Natural killer cell (primary cell): Measurements from ENCODE around the gene ARHGAP40. TPM values are rescaled to one million over a fixed set of nuclear protein-coding genes. Genes with fewer than 3 reads are reported as not detected.

ENCODE experiments used
- ATAC-seq, 3 donors: fragments of 150-1000 bp in 2 of 3; fragments of 200-7000 bp in 1 of 3; cut with Tn5 transposase; 1 replicate in 1 of 3; 2 replicates in 2 of 3; pipeline ENCODE4 v1.10.0; 2021; ENCODE audit warnings: mild to moderate bottlenecking in 2 of 3, moderate library complexity in 2 of 3
- DNase-seq, 2 donors: peaks; one replicate each; pipeline versions ENCODE4 v3.0.0 to v3.0.0-alpha.2; 2013 to 2021; ENCODE audit warnings: mixed read lengths in 1 of 2
- H3K27ac ChIP-seq: one replicate; pipeline ENCODE4 v1.5.1; 2013; ENCODE audit warnings: mild to moderate bottlenecking, low read length
- H3K27me3 ChIP-seq: one replicate; pipeline ENCODE4 v1.6.1; 2013; ENCODE audit warnings: low read length; ENCODE audit not compliant: control insufficient read depth, insufficient read depth
- H3K36me3 ChIP-seq: one replicate; pipeline ENCODE4 v1.6.1; 2013; ENCODE audit warnings: low read length; ENCODE audit not compliant: control insufficient read depth, insufficient read depth
- H3K4me1 ChIP-seq: one replicate; pipeline ENCODE4 v1.6.1; 2013; ENCODE audit warnings: low read length; ENCODE audit not compliant: control insufficient read depth, insufficient read depth
- H3K4me3 ChIP-seq: one replicate; pipeline ENCODE4 v1.5.1; 2013; ENCODE audit warnings: low read length
- H3K9me3 ChIP-seq: one replicate; pipeline ENCODE4 v1.6.1; 2013; ENCODE audit warnings: low read length; ENCODE audit not compliant: control insufficient read depth, insufficient read depth
- H3K27ac Mint-ChIP-seq, 2 donors: one replicate each; pipeline ENCODE4 v1.8.0; 2022; ENCODE audit warnings: mild to moderate bottlenecking in 2 of 2, mixed read lengths in 2 of 2, moderate library complexity in 1 of 2
- H3K27me3 Mint-ChIP-seq, 2 donors: one replicate each; pipeline ENCODE4 v1.8.0; 2022; ENCODE audit warnings: low read depth in 2 of 2, mixed read lengths in 2 of 2
- H3K36me3 Mint-ChIP-seq: one replicate; pipeline ENCODE4 v1.8.0; 2022; ENCODE audit warnings: mixed read lengths
- H3K4me1 Mint-ChIP-seq, 2 donors: one replicate each; pipeline ENCODE4 v1.8.0; 2022; ENCODE audit warnings: mixed read lengths in 2 of 2
- H3K4me3 Mint-ChIP-seq: one replicate; pipeline ENCODE4 v1.8.0; 2022; ENCODE audit warnings: mild to moderate bottlenecking, moderate library complexity, mixed read lengths
- H3K9me3 Mint-ChIP-seq, 2 donors: one replicate each; pipeline ENCODE4 v1.8.0; 2022; ENCODE audit warnings: mixed read lengths in 2 of 2
- WGBS: methylation state at CpG from one replicate; pipeline ENCODE4 v1.1.7; 2013; ENCODE audit warnings: missing lambda C conversion rate; ENCODE audit not compliant: insufficient coverage; 5-methylcytosine and 5-hydroxymethylcytosine counted together
- intact Hi-C: fragments of 100-400 bp; cut with micrococcal nuclease; formaldehyde crosslinking; loops from one replicate; pipeline ENCODE4 v1.14.2; 2022
- total RNA-seq, 4 donors: library from RNA; stranded (reverse); fragments of 120-200 nt in 1 of 4; gene quantifications; one replicate each; pipeline versions ENCODE4 v1.2.3 to v1.2.4, GENCODE V29; 2013 to 2022
- TF ChIP-seq, protein P1 (sequence below): fragments of 200-600 bp; IDR thresholded peaks from one replicate; pipeline ENCODE4 v1.8.0; 2022; ENCODE audit warnings: antibody characterized with exemption

Gene ARHGAP40
- total RNA-seq, 3 donors from 2014 or later (not counting 1 experiment from before 2014, with no cell fraction given): not detected

DNA sequence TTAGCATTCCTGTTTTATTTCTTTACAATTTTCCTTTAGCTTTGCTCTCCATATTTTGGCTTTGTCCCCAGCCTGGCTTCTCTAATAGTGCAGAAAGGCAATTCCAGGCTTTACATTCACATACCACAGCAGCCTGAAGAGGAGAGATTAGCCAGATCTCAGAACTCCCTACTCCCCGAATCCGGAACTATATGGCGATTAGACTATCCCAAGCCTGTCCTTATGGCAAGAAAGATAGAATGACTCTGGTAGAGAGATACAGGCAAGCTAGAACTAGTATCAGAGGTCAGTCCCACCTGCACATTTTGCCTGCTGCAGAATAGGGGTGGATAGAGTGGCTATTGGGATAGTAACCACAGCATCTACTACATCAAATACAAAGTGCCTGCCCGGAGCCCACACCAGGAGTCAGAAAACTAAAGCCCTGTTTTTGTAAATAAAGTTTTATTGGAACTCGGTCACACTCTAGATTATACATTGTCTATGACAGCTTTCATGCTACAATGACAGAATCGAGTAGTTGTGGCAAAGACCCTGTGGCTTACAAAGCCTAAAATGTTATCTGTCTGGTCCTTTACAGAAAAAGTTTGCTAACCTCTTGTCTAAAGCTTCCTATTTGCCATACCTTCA, 37.7 kb upstream of the ARHGAP40 start:
- Histone ChIP-seq H3K9me3 (no peaks in the 10 kb centered on the region), H3K27me3 (no peaks in the 10 kb centered on the region), H3K36me3 (peaks cover 75% of the 10 kb centered on the region), H3K4me1 (no peaks in the 10 kb centered on the region), H3K4me3 (no peak overlapping the region), H3K27ac (no peak overlapping the region)
- intact Hi-C loops: no loop called here
- peaks cover 18% of the 10 kb centered on the region for H3K36me3 Mint-ChIP-seq
- no peaks in the 10 kb centered on the region for H3K27me3 Mint-ChIP-seq
- H3K4me1 Mint-ChIP-seq: peaks cover 0 to 7% of the 10 kb centered on the region in 2 donors
- DNase-seq (no peak), ATAC-seq (no peak)
- TF ChIP-seq, protein P1, sequence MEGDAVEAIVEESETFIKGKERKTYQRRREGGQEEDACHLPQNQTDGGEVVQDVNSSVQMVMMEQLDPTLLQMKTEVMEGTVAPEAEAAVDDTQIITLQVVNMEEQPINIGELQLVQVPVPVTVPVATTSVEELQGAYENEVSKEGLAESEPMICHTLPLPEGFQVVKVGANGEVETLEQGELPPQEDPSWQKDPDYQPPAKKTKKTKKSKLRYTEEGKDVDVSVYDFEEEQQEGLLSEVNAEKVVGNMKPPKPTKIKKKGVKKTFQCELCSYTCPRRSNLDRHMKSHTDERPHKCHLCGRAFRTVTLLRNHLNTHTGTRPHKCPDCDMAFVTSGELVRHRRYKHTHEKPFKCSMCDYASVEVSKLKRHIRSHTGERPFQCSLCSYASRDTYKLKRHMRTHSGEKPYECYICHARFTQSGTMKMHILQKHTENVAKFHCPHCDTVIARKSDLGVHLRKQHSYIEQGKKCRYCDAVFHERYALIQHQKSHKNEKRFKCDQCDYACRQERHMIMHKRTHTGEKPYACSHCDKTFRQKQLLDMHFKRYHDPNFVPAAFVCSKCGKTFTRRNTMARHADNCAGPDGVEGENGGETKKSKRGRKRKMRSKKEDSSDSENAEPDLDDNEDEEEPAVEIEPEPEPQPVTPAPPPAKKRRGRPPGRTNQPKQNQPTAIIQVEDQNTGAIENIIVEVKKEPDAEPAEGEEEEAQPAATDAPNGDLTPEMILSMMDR: no peak
- no peak overlapping the region for H3K4me3 Mint-ChIP-seq
- 96% methylated on average over 4 of the region's 6 CpGs for whole genome bisulfite sequencing
- H3K27ac Mint-ChIP-seq: no peak overlapping the region
- H3K9me3 Mint-ChIP-seq: no peaks in the 10 kb centered on the region

DNA sequence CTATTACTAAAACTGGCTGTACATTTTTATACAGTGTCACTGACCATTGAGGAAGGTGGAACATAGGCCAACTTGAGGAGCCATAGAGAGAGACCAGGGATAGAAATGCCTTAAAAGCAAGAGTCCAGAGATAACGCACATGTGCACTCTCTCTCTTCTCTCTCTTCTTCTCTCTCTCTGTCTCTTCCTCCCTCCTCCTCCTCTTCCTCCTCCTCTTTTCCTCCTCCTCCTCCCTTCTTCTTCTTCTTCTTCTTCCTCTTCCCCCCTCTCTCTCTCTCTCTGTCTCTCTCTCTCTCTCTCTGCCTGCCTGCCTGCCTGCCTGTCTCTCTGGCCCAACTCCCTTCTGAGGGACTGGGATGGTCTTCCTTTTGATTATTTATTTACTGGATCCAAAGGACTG, 36.9 kb upstream of the ARHGAP40 start:
- Mint-ChIP-seq H3K27ac (no peak overlapping the region), H3K4me3 (no peak overlapping the region), H3K9me3 (no peaks in the 10 kb centered on the region), H3K36me3 (peaks cover 15% of the 10 kb centered on the region), H3K4me1 (peaks cover 0 to 7% of the 10 kb centered on the region in 2 donors), H3K27me3 (no peaks in the 10 kb centered on the region)
- Histone ChIP-seq H3K27ac (no peak overlapping the region), H3K36me3 (peaks cover 77% of the 10 kb centered on the region), H3K9me3 (no peaks in the 10 kb centered on the region), H3K4me3 (no peak overlapping the region), H3K4me1 (no peaks in the 10 kb centered on the region), H3K27me3 (no peaks in the 10 kb centered on the region)
- TF ChIP-seq, protein P1: no peak
- intact Hi-C loops: no loop called here
- WGBS: 100% methylated on average over 1 of the region's 1 CpG
- ATAC-seq (no peak), DNase-seq (no peak)

DNA sequence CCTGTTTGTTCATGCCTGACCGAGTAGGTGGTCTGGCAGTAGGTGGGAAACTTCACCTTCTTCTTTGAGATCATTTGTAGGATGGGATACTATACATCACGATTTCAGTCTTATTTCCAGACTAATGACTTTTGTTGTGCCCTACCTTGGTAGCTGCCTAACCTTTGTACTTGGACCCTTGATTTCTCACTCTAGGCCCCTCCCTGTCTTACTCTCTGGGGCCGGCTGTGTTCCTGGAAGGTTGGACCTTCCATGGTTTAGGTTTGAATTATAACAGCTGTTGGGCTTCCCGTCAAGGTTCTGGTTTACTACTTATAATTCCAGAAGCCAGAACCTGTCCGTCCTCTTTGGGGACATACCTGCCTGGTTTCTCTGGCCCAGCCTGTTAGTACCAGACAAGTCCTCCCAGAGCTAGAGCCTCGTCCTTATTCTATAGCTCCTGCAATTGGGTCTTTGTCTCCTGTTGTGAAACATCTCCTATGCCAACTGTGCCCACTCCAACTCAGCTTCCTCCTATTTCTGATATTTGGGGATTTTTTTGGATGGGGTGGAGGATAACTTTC, 35.5 kb upstream of the ARHGAP40 start:
- Histone ChIP-seq H3K9me3 (no peaks in the 10 kb centered on the region), H3K27ac (no peak overlapping the region), H3K4me1 (no peaks in the 10 kb centered on the region), H3K27me3 (no peaks in the 10 kb centered on the region), H3K4me3 (no peak overlapping the region), H3K36me3 (peaks cover 77% of the 10 kb centered on the region)
- WGBS: 98% methylated on average over 5 of the region's 6 CpGs
- peaks cover 21% of the 10 kb centered on the region for H3K36me3 Mint-ChIP-seq
- no peaks in the 10 kb centered on the region for H3K27me3 Mint-ChIP-seq
- no peak overlapping the region for H3K4me3 Mint-ChIP-seq
- DNase-seq: no peak
- TF ChIP-seq, protein P1: no peak
- H3K4me1 Mint-ChIP-seq: no peaks in the 10 kb centered on the region
- H3K27ac Mint-ChIP-seq: no peak overlapping the region
- no peak for ATAC-seq
- H3K9me3 Mint-ChIP-seq: no peaks in the 10 kb centered on the region
- intact Hi-C loops: no loop called here
